Activated CD8-positive, alpha-beta memory T cell treated with anti-CD3 and anti-CD28 coated beads for 4 hours (primary cell): ENCODE results near the gene DCTN4.
A peak's percentile ranks its signal among the peaks of the same experiment; 100 is the strongest.
"Not testable (repeated sequence)": the region's sequence is repeated elsewhere in the genome, so short reads cannot be mapped to it uniquely, and the experiment has no call there.

Experiments
- DNase-seq, 2 donors: peaks; one replicate each; pipeline ENCODE4 v3.0.0-alpha.2; 2020; ENCODE audit warnings: low read depth in 2 of 2

The DCTN4 gene

GRCh38 chr5:150778517-150779396, 19.9 kb upstream of the DCTN4 start, which contains the start of gene SMIM3:
SMIM3 (plus strand) TSS chr5:150778757; CDS start chr5:150795441, 16,684 bp downstream.
- DNase-seq: peak in 1 of 2 donors; percentile 38

GRCh38 chr5:150778088-150778516, 19.3 kb upstream of the DCTN4 start:
- no peak for DNase-seq

- no peak for DNase-seq
These were observed 18.9 kb upstream of the DCTN4 start for GRCh38 chr5:150777685-150778084.

GRCh38 chr5:150774145-150774544, 15.3 kb upstream of the DCTN4 start:
- no peak for DNase-seq

- no peak for DNase-seq
These were observed 12.4 kb upstream of the DCTN4 start for GRCh38 chr5:150771034-150771795.

- no peak for DNase-seq
These were observed 7.4 kb upstream of the DCTN4 start for GRCh38 chr5:150766251-150766650.

- DNase-seq: no peak
These were observed 7.0 kb upstream of the DCTN4 start for GRCh38 chr5:150765799-150766169.

- no peak for DNase-seq
These were observed 6.4 kb upstream of the DCTN4 start for GRCh38 chr5:150765011-150765798.

- no peak for DNase-seq
These were observed 5.7 kb upstream of the DCTN4 start for GRCh38 chr5:150764530-150764929.

GRCh38 chr5:150763023-150763769, 4.4 kb upstream of the DCTN4 start:
- no peak for DNase-seq

- no peak for DNase-seq
These were observed 3.4 kb upstream of the DCTN4 start for GRCh38 chr5:150762211-150762610.

- no peak for DNase-seq
These were observed 442 bp upstream of the DCTN4 start for GRCh38 chr5:150759334-150759583.

GRCh38 chr5:150758203-150758530, 650 bp downstream of the DCTN4 start:
- no peak for DNase-seq

- DNase-seq: no peak
These were observed 1.6 kb downstream of the DCTN4 start for GRCh38 chr5:150757087-150757649.

GRCh38 chr5:150753863-150754262, 5.0 kb downstream of the DCTN4 start:
- DNase-seq: no peak

- DNase-seq: no peak
These were observed 5.4 kb downstream of the DCTN4 start for GRCh38 chr5:150753463-150753862.

- no peak for DNase-seq
These were observed 7.5 kb downstream of the DCTN4 start for GRCh38 chr5:150751096-150751891.

GRCh38 chr5:150750469-150750868, 8.3 kb downstream of the DCTN4 start:
- DNase-seq: no peak

GRCh38 chr5:150743142-150743488, 15.7 kb downstream of the DCTN4 start:
- DNase-seq: not testable (repeated sequence)

- not testable (repeated sequence) for DNase-seq
These were observed 16.2 kb downstream of the DCTN4 start for GRCh38 chr5:150742455-150743141.
